GM10266 (cell line): ENCODE results near the gene EXOSC9.

Experiments used
- DNase-seq: peaks from one replicate; pipeline ENCODE4 v3.0.0; 2012; ENCODE audit errors: extremely low spot score
- TF ChIP-seq, protein P1 (sequence below): IDR thresholded peaks from 2 replicates; pipeline ENCODE4 v1.5.1; 2012; ENCODE audit warnings: mild to moderate bottlenecking, low read depth; ENCODE audit not compliant: control insufficient read depth, insufficient read depth; ENCODE audit errors: missing control alignments

The EXOSC9 gene

DNA sequence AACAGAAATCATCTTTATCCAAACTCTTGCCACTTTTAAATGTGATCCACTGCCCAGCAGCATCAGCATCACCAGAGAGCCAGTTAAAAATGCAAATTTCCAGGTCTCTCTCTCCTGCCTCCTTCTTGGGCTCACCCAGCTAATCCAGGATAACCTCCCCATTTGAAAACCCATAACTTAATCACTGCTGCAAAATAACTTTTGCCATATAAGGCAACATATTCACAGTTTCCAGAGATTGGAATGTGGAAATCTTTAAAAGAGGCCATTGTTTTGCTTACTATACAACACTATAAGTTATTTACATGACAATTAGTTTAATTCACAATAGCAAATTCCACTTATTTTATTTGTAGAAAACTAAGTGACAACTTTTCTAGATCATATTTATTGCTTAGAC lies 4.8 kb upstream of the EXOSC9 start:
- TF ChIP-seq, protein P1, sequence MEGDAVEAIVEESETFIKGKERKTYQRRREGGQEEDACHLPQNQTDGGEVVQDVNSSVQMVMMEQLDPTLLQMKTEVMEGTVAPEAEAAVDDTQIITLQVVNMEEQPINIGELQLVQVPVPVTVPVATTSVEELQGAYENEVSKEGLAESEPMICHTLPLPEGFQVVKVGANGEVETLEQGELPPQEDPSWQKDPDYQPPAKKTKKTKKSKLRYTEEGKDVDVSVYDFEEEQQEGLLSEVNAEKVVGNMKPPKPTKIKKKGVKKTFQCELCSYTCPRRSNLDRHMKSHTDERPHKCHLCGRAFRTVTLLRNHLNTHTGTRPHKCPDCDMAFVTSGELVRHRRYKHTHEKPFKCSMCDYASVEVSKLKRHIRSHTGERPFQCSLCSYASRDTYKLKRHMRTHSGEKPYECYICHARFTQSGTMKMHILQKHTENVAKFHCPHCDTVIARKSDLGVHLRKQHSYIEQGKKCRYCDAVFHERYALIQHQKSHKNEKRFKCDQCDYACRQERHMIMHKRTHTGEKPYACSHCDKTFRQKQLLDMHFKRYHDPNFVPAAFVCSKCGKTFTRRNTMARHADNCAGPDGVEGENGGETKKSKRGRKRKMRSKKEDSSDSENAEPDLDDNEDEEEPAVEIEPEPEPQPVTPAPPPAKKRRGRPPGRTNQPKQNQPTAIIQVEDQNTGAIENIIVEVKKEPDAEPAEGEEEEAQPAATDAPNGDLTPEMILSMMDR, result no peak
- DNase-seq, result no peak

- TF ChIP-seq, protein P1, result no peak
- DNase-seq, result no peak
Measured at GRCh38 chr4:121799208-121799823, 1.8 kb upstream of the EXOSC9 start.

DNA sequence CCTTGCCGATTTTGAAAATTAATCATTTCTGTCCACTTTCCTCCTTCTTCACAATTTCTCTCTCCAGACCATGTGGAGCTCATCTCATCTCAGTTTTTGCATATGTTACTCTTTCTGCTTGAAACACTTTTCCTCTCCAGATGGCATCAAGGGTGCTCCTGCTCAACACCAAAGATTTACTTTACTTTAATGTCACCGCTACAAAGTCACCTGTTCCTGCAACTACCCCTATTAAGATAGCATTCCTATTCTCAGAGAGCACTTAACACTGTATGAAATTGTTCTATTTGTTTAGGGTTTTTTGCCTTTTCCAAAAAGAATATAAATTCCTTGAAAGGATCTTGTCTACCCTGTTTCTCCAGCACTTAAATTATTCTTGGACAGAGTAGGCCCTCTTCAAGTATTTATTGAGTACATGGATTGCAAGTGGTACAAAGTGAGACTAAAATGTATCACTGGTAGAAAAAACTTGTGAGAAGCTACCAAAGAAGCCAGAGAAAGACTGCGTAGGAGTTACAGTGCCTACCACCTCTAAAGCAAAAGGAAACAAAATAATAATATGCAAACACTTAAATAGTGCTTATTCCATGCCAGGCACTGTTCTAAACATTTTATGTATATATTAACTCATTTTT lies 1.1 kb upstream of the EXOSC9 start:
- DNase-seq, result no peak

DNA sequence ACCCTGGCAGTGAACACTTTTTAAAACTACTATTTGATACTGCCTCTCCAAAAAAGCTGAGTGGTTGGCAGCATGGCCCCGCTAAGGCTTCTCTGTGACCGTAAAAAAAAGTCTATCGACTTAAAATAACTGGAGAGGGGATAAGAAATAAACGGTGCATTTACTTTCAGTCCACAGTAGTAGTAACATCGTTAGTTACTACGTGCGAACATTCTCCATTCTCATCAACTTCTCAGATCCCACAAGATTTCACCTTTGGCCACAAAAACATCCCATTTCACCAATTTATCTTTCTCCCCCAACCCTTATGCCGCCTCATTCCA lies 524 bp upstream of the EXOSC9 start:
- no peak for DNase-seq
- TF ChIP-seq, protein P1, result no peak

More for the DNA sequence above, 1.1 kb upstream of the EXOSC9 start:
- TF ChIP-seq, protein P1, result no peak

GRCh38 chr4:121801715-121802075 lies 572 bp downstream of the EXOSC9 start:
- DNase-seq, result no peak

GRCh38 chr4:121806411-121806810 lies 5.3 kb downstream of the EXOSC9 start:
- TF ChIP-seq, protein P1, result no peak
- no peak for DNase-seq

More at GRCh38 chr4:121801715-121802075, 572 bp downstream of the EXOSC9 start:
- TF ChIP-seq, protein P1, result no peak

- TF ChIP-seq, protein P1, result no peak
- no peak for DNase-seq
Measured at GRCh38 chr4:121811122-121811521, 10.0 kb downstream of the EXOSC9 start.
